ENCODE data around the gene ZNF691.

GRCh38 chr1:42797979-42798378 lies 48.4 kb upstream of the ZNF691 start:
- TF ChIP-seq MYC (IDR thresholded peaks at IDR 0.05; ENCODE audit: low read depth, low read length): no peak
- TF ChIP-seq POLR2A (IDR thresholded peaks at IDR 0.05; ENCODE audit: low read depth, low read length): no peak
- TF ChIP-seq, protein P1, sequence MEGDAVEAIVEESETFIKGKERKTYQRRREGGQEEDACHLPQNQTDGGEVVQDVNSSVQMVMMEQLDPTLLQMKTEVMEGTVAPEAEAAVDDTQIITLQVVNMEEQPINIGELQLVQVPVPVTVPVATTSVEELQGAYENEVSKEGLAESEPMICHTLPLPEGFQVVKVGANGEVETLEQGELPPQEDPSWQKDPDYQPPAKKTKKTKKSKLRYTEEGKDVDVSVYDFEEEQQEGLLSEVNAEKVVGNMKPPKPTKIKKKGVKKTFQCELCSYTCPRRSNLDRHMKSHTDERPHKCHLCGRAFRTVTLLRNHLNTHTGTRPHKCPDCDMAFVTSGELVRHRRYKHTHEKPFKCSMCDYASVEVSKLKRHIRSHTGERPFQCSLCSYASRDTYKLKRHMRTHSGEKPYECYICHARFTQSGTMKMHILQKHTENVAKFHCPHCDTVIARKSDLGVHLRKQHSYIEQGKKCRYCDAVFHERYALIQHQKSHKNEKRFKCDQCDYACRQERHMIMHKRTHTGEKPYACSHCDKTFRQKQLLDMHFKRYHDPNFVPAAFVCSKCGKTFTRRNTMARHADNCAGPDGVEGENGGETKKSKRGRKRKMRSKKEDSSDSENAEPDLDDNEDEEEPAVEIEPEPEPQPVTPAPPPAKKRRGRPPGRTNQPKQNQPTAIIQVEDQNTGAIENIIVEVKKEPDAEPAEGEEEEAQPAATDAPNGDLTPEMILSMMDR (IDR thresholded peaks at IDR 0.05; ENCODE audit: extremely low read depth in 1 of 2, insufficient read depth in 1 of 2, low read depth in 1 of 2, low read length in 2 of 2): no peak
- no peak for TF ChIP-seq POLR2AphosphoS5 (IDR thresholded peaks at IDR 0.05; ENCODE audit: insufficient read depth, low read depth, low read length)
- TF ChIP-seq, protein P2, sequence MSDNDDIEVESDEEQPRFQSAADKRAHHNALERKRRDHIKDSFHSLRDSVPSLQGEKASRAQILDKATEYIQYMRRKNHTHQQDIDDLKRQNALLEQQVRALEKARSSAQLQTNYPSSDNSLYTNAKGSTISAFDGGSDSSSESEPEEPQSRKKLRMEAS (IDR thresholded peaks at IDR 0.05; ENCODE audit: insufficient read depth, insufficient read length): no peak
- TF ChIP-seq JUN (IDR thresholded peaks at IDR 0.05; ENCODE audit: borderline replicate concordance, insufficient read depth, insufficient read length, low read depth): no peak
- TF ChIP-seq EZH2 (IDR thresholded peaks at IDR 0.05; ENCODE audit: borderline replicate concordance, low read depth, low read length, severe bottlenecking): no peak

Measured in endothelial cell of umbilical vein (primary cell).